ENCODE data around the gene SYT6. TPM values are rescaled to one million over a fixed set of nuclear protein-coding genes. Genes with fewer than 3 reads are reported as not detected.

SYT6 gene
- total and polyA plus RNA-seq, 2 experiments from 2014 or later, result 1.2 to 2.6 TPM

- Histone ChIP-seq H3K27me3 (no peaks in the 10 kb centered on the region), H3K9me3 (ENCODE audit: low read depth) (no peaks in the 10 kb centered on the region), H3K36me3 (replicated peaks; ENCODE audit: insufficient read depth, low read depth) (no peaks in the 10 kb centered on the region), H3K4me2 (no peak overlapping the region), H4K20me1 (ENCODE audit: insufficient read depth, poor library complexity, severe bottlenecking) (no peaks in the 10 kb centered on the region), H3K79me2 (no peaks in the 10 kb centered on the region), H3K27ac (no peak overlapping the region), H3K9me2 (replicated peaks; ENCODE audit: insufficient read depth) (no peaks in the 10 kb centered on the region), H3K4me3 (no peak overlapping the region), H2AFZ (no peak overlapping the region), H3K4me1 (ENCODE audit: insufficient read depth) (peaks cover 3% of the 10 kb centered on the region)
- WGBS (ENCODE audit: low lambda C conversion rate, missing lambda C conversion rate), result 95% methylated on average over 7 of the region's 7 CpGs
- no peak for DNase-seq (ENCODE audit: low spot score)
- TF ChIP-seq CTCF (IDR thresholded peaks at IDR 0.05; ENCODE audit: poor library complexity), result no peak
- TF ChIP-seq EZH2 (IDR thresholded peaks at IDR 0.05; ENCODE audit: borderline replicate concordance), result no peak
- no peak for TF ChIP-seq EZH2phosphoT487 (IDR thresholded peaks at IDR 0.05; ENCODE audit: low read depth, severe bottlenecking, unreplicated experiment)
Observed at GRCh38 chr1:114133129-114133528, 20.5 kb downstream of the SYT6 start.

GRCh38 chr1:114131526-114132220, 22.0 kb downstream of the SYT6 start:
- no peaks in the 10 kb centered on the region for H3K27me3 ChIP-seq
- H2AFZ ChIP-seq, result no peak overlapping the region
- no peak for TF ChIP-seq EZH2 (IDR thresholded peaks at IDR 0.05; ENCODE audit: borderline replicate concordance)
- no peak for TF ChIP-seq CTCF (IDR thresholded peaks at IDR 0.05; ENCODE audit: poor library complexity)
- TF ChIP-seq EZH2phosphoT487 (IDR thresholded peaks at IDR 0.05; ENCODE audit: low read depth, severe bottlenecking, unreplicated experiment), result no peak
- peaks cover 3% of the 10 kb centered on the region for H3K4me1 ChIP-seq (ENCODE audit: insufficient read depth)
- 90% methylated on average over 4 of the region's 4 CpGs for WGBS (ENCODE audit: low lambda C conversion rate, missing lambda C conversion rate)
- no peak for DNase-seq (ENCODE audit: low spot score)
- no peaks in the 10 kb centered on the region for H3K79me2 ChIP-seq
- H3K36me3 ChIP-seq (replicated peaks; ENCODE audit: insufficient read depth, low read depth), result no peaks in the 10 kb centered on the region
- no peaks in the 10 kb centered on the region for H3K9me3 ChIP-seq (ENCODE audit: low read depth)
- no peak overlapping the region for H3K4me2 ChIP-seq
- no peaks in the 10 kb centered on the region for H3K9me2 ChIP-seq (replicated peaks; ENCODE audit: insufficient read depth)
- H3K27ac ChIP-seq, result no peak overlapping the region
- no peak overlapping the region for H3K4me3 ChIP-seq
- no peaks in the 10 kb centered on the region for H4K20me1 ChIP-seq (ENCODE audit: insufficient read depth, poor library complexity, severe bottlenecking)

DNA sequence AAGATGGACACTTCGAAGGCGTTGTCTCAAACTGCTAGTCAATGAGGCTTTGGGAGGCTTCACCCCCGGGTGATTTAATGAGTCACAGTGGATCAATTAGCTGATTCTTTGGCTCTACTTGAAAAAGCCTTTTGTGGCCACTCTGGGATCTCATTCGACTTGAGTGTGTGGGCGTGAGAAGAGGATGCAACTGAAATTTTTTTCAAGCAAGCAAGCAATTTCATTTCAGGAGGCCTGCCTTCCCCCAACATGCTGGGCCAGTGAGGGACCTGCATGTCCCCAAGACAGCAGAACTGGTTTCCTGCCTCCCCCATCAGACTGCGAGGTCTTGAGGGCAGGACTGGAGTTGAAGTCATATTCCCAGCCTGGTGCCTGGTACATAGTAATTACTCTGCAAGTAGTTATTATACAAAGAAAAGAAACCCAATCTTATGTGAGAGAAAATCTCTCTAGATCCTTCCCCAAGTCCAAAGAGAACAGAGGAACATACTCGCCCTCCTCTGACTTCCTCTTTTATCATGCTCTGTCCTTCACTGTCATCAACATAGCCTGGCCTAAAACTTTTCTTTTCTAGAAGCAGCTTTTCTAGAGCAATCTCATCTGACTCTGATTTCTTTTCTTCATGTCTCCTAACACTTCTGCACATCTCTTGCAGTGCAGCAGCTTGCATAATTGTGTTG, 22.7 kb downstream of the SYT6 start:
- H3K4me1 ChIP-seq (ENCODE audit: insufficient read depth), result peaks cover 3% of the 10 kb centered on the region
- TF ChIP-seq EZH2 (IDR thresholded peaks at IDR 0.05; ENCODE audit: borderline replicate concordance), result no peak

DNA sequence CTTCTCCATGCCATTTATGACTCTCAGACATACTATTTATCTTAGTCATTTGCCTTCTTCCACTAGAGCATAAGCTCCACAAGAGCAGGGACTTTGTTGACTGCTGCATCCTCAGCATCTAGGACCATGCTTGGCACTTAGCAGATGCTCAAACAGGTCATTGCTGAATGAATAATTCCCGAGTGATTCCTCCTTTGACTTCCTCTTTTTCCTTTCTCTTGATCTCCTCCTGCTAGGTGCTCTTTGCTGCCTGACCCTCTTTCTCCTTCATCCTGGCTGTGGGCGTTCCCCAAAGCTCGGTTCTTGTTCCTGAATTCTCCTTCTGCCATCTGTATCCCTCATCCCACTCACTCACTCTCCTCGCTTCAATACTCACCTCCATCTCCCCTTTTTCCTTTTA, 23.5 kb downstream of the SYT6 start:
- no peaks in the 10 kb centered on the region for H3K79me2 ChIP-seq
- no peaks in the 10 kb centered on the region for H3K36me3 ChIP-seq (replicated peaks; ENCODE audit: insufficient read depth, low read depth)
- no peak overlapping the region for H2AFZ ChIP-seq
- H4K20me1 ChIP-seq (ENCODE audit: insufficient read depth, poor library complexity, severe bottlenecking), result no peaks in the 10 kb centered on the region
- TF ChIP-seq CTCF (IDR thresholded peaks at IDR 0.05; ENCODE audit: poor library complexity), result no peak
- TF ChIP-seq EZH2phosphoT487 (IDR thresholded peaks at IDR 0.05; ENCODE audit: low read depth, severe bottlenecking, unreplicated experiment), result no peak
- TF ChIP-seq EZH2 (IDR thresholded peaks at IDR 0.05; ENCODE audit: borderline replicate concordance), result no peak
- DNase-seq (ENCODE audit: low spot score), result no peak
- no peak overlapping the region for H3K27ac ChIP-seq
- no peak overlapping the region for H3K4me3 ChIP-seq
- H3K27me3 ChIP-seq, result no peaks in the 10 kb centered on the region
- peaks cover 3% of the 10 kb centered on the region for H3K4me1 ChIP-seq (ENCODE audit: insufficient read depth)
- H3K9me2 ChIP-seq (replicated peaks; ENCODE audit: insufficient read depth), result no peaks in the 10 kb centered on the region
- H3K9me3 ChIP-seq (ENCODE audit: low read depth), result no peaks in the 10 kb centered on the region
- no peak overlapping the region for H3K4me2 ChIP-seq
- 98% methylated on average over 4 of the region's 4 CpGs for WGBS (ENCODE audit: low lambda C conversion rate, missing lambda C conversion rate)

More for the DNA sequence above, 22.7 kb downstream of the SYT6 start:
- Histone ChIP-seq H3K4me3 (no peak overlapping the region), H3K27me3 (no peaks in the 10 kb centered on the region), H3K4me2 (no peak overlapping the region), H2AFZ (no peak overlapping the region), H4K20me1 (ENCODE audit: insufficient read depth, poor library complexity, severe bottlenecking) (no peaks in the 10 kb centered on the region), H3K9me3 (ENCODE audit: low read depth) (no peaks in the 10 kb centered on the region), H3K79me2 (no peaks in the 10 kb centered on the region), H3K36me3 (replicated peaks; ENCODE audit: insufficient read depth, low read depth) (no peaks in the 10 kb centered on the region), H3K9me2 (replicated peaks; ENCODE audit: insufficient read depth) (no peaks in the 10 kb centered on the region), H3K27ac (no peak overlapping the region)
- WGBS (ENCODE audit: low lambda C conversion rate, missing lambda C conversion rate), result 89% methylated on average over 7 of the region's 7 CpGs
- DNase-seq (ENCODE audit: low spot score), result no peak

Measured in hepatocyte (in vitro differentiated cells).